SK-N-SH (cell line): ENCODE measurements around the gene HINT2. TPM values are rescaled to one million over a fixed set of nuclear protein-coding genes. Genes with fewer than 3 reads are reported as not detected.

Source experiments
- CTCF ChIA-PET: fragments of 300-600, 350-600 bp; formaldehyde crosslinking; extraction: SDS; loops from one replicate; lab custom pipeline; 2021; lab: Yijun Ruan, JAX
- POLR2A ChIA-PET: fragments of 350-600 bp; sonication (Branson Sonifier 250); formaldehyde crosslinking; extraction: SDS; loops from one replicate; lab custom pipeline; 2020; ENCODE audit warnings: antibody characterized with exemption, inconsistent platforms; lab: Yijun Ruan, JAX
- DNase-seq: peaks from one replicate; pipeline ENCODE4 v3.0.0; 2012
- H2AFZ ChIP-seq: fragments of 200-600 bp; sonication (generic); 2 replicates; pipeline ENCODE4 v1.8.1; 2016; ENCODE audit warnings: antibody characterized with exemption, mild to moderate bottlenecking, low read depth
- H3F3A ChIP-seq: fragments of 200-600 bp; sonication (generic); replicated peaks from 2 replicates; pipeline ENCODE3; 2016; ENCODE audit warnings: antibody characterized with exemption, mild to moderate bottlenecking; ENCODE audit not compliant: insufficient read depth
- H3K27ac ChIP-seq, 2 experiments: fragments of 200-500 bp in 1 of 2; fragments of 200-600 bp in 1 of 2; sonication (Bioruptor generic) in 1 of 2; sonication (generic), shearing (Covaris generic) in 1 of 2; 2 replicates each; pipeline versions ENCODE4 v1.5.1 to v1.6.1; 2014 to 2016; ENCODE audit warnings: low read depth in 2 of 2, inconsistent platforms in 1 of 2, low read length in 1 of 2, mild to moderate bottlenecking in 1 of 2, mixed read lengths in 1 of 2
- H3K27me3 ChIP-seq: fragments of 200-600 bp; sonication (generic), shearing (Covaris generic); 2 replicates; pipeline ENCODE4 v1.6.1; 2016; ENCODE audit warnings: mixed run types; ENCODE audit not compliant: insufficient read depth
- H3K36me3 ChIP-seq, 2 experiments: fragments of 200-500 bp in 1 of 2; fragments of 200-600 bp in 1 of 2; sonication (Bioruptor generic) in 1 of 2; sonication (generic) in 1 of 2; replicated peaks in 1 of 2; 2 replicates each; pipeline versions ENCODE3 to v1.5.1; 2014 to 2016; ENCODE audit warnings: low read length in 1 of 2, mild to moderate bottlenecking in 1 of 2; ENCODE audit not compliant: insufficient read depth in 2 of 2, control insufficient read depth in 1 of 2
- H3K4me1 ChIP-seq, 2 experiments: fragments of 200-500 bp in 1 of 2; fragments of 200-600 bp in 1 of 2; sonication (Bioruptor generic) in 1 of 2; sonication (generic), shearing (Covaris generic) in 1 of 2; 2 replicates each; pipeline versions ENCODE4 v1.5.1 to v1.6.1; 2014 to 2016; ENCODE audit warnings: low read depth in 1 of 2, low read length in 1 of 2, mixed run types in 1 of 2; ENCODE audit not compliant: insufficient read depth in 2 of 2, control insufficient read depth in 1 of 2
- H3K4me2 ChIP-seq: fragments of 200-600 bp; sonication (generic), shearing (Covaris generic); 2 replicates; pipeline ENCODE4 v1.6.1; 2017; ENCODE audit warnings: mixed run types
- H3K4me3 ChIP-seq, 2 experiments: fragments of 200-500 bp in 1 of 2; fragments of 200-600 bp in 1 of 2; sonication (Bioruptor generic) in 1 of 2; sonication (generic), shearing (Covaris generic) in 1 of 2; 2 replicates each; pipeline versions ENCODE4 v1.5.1 to v1.8.1; 2014 to 2016; ENCODE audit warnings: low read depth in 2 of 2, inconsistent platforms in 1 of 2, low read length in 1 of 2, mild to moderate bottlenecking in 1 of 2, mixed read lengths in 1 of 2, moderate library complexity in 1 of 2
- H3K79me2 ChIP-seq: fragments of 200-600 bp; sonication (generic); 2 replicates; pipeline ENCODE4 v1.8.1; 2017; ENCODE audit warnings: mild to moderate bottlenecking; ENCODE audit not compliant: insufficient read depth
- H3K9ac ChIP-seq: fragments of 200-600 bp; sonication (generic); 2 replicates; pipeline ENCODE4 v1.6.1; 2017; ENCODE audit warnings: mixed run types
- H3K9me2 ChIP-seq: fragments of 200-600 bp; sonication (generic); 2 replicates; pipeline ENCODE4 v1.6.1; 2017; ENCODE audit warnings: mixed run types
- H3K9me3 ChIP-seq: fragments of 200-600 bp; sonication (generic); 2 replicates; pipeline ENCODE4 v1.6.1; 2017; ENCODE audit warnings: mixed run types, mild to moderate bottlenecking, moderate library complexity
- H4K20me1 ChIP-seq: fragments of 200-600 bp; sonication (generic); 2 replicates; pipeline ENCODE4 v1.6.1; 2017; ENCODE audit warnings: mild to moderate bottlenecking, mixed run types; ENCODE audit not compliant: insufficient read depth
- ELF1 ChIP-seq: IDR thresholded peaks from 2 replicates; pipeline ENCODE4 v1.4.0; 2012
- MEF2A ChIP-seq: IDR thresholded peaks from 2 replicates; pipeline ENCODE4 v1.4.0; 2012; ENCODE audit warnings: low read depth, borderline replicate concordance
- MXI1 ChIP-seq: IDR thresholded peaks from 2 replicates; pipeline ENCODE4 v1.6.1; 2012; ENCODE audit warnings: mild to moderate bottlenecking, low read depth, low read length, improper control_type of control experiment
- RAD21 ChIP-seq: IDR thresholded peaks from 2 replicates; pipeline ENCODE4 v1.6.1; 2012; ENCODE audit warnings: mild to moderate bottlenecking, low read length
- SMC3 ChIP-seq: IDR thresholded peaks from 2 replicates; pipeline ENCODE4 v1.6.1; 2012; ENCODE audit warnings: low read depth, low read length, improper control_type of control experiment
- TCF12 ChIP-seq: IDR thresholded peaks from 2 replicates; pipeline ENCODE4 v1.4.0; 2012
- WGBS: methylation state at CpG from one replicate; pipeline ENCODE4 v1.1.6; 2017; ENCODE audit warnings: low lambda C conversion rate; 5-methylcytosine and 5-hydroxymethylcytosine counted together
- polyA plus RNA-seq, 3 experiments: library from polyadenylated mRNA; depleted of rRNA; stranded (reverse); fragments of >200 nt; gene quantifications; 2 replicates each; pipeline ENCODE4 v1.2.3, GENCODE V29; 2012
- TF ChIP-seq, protein P1 (sequence below): fragments of 200-600 bp; sonication (generic); IDR thresholded peaks from 2 replicates; pipeline ENCODE4 v1.6.1; 2017; ENCODE audit warnings: antibody characterized with exemption, mild to moderate bottlenecking, moderate library complexity
- TF ChIP-seq, protein P2 (sequence below): IDR thresholded peaks from 2 replicates; pipeline ENCODE4 v1.4.0; 2012; ENCODE audit warnings: low read depth
- TF ChIP-seq, protein P3 (sequence below): fragments of 150-350 bp; IDR thresholded peaks from 2 replicates; pipeline ENCODE4 v1.6.1; 2017; ENCODE audit warnings: antibody characterized with exemption, low read length, low read depth, borderline replicate concordance

Gene HINT2
- polyA plus RNA-seq, 1 of the 3 experiments (the other 2 are of a cell fraction) = 57.2 TPM

DNA sequence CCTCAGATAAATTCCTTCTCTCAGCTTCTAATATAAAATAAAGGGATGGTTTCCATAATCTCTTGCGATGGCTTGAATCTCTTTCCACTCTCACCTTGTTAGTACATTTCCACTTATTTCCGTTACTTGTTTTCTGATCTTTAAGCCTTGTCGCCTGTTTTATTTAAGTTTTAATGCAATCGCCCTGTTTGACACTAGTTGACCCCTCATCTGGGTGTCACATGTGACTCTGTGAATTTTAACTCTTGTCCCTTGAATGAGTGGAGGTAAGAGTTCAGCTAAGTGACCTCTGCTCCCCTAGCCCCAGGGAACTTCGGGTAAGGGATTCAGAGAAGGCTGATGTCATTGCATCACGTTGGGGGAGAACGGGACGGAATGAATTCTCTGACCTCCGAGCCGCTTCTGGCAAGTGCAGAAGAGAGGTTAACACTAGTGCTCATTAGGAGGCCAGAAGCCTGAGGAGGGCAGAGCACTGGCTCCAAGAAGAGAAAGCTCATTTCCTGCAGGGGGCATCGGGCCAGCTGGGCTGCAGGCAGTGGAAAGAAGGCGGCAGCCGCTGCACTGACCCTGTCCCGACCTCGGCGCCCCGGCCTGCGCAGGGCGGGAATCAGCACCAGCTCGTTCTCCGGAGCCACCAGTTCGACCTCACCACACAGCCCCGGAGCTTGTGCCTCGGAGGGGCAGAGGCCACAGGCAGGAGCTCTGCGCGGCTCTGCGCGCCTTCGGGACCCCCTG is 569 bp downstream of the HINT2 start:
- peak; percentile 69 for DNase-seq
- peaks cover 24% of the 10 kb centered on the region for H3F3A ChIP-seq
- CTCF ChIA-PET = interaction anchor here (0.6 to 5.6 kb wide), 15 partner anchors 8 to 83 kb away, joined by 3 to 44 read pairs (median 8); partner anchors contain the start of genes FAM221B, TLN1 and TMEM8B

DNA sequence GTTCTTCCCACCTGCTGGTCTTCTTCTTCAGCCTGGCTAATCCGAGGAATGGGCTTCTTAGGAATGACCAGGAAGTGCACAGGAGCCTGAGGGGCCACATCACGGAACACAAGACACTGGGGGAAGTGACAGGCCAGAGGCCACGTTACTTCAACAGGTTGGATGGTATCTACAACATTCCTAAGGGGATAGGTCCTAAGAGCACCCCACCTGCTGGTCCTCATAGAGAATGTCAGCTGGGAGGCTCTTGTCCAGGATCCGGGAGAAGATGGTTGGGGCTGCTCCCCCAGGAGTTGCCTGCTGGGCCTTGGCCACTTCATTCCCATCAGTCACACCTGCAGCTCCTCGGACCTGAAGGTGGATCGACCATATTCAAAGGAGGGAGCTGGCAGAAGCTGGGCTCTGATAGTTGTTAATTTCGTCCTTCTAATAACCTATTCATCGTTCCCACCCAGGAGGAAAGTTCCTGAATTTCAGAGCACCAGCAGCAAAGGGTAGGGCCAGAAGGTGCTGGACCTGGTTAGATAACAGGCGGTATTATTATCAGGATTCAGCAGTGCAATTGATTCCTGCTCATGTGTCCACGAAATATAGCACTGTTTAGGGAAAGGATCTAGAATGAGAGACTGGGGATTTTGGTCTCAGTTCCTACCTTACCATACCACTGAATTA is 1.3 kb downstream of the HINT2 start:
- Histone ChIP-seq H3K4me2 (peak overlapping the region; percentile 86), H3K9me2 (no peaks in the 10 kb centered on the region), H3K9ac (peak overlapping the region; percentile 81; the same call in 1 of the 2 replicates), H2AFZ (no peak overlapping the region), H3K4me1 (peaks cover 7 to 30% of the 10 kb centered on the region in 2 experiments; a peak in 3 of 4 replicates), H3K36me3 (peaks cover 0 to 5% of the 10 kb centered on the region in 2 experiments), H4K20me1 (no peaks in the 10 kb centered on the region), H3K27ac (peak overlapping the region; percentile 77 to 94; a peak in 3 of 4 replicates), H3K27me3 (no peaks in the 10 kb centered on the region), H3K9me3 (no peaks in the 10 kb centered on the region), H3K4me3 (peak overlapping the region in 1 of 2 experiments; percentile 92; a peak in 1 of 4 replicates), H3F3A (peaks cover 24% of the 10 kb centered on the region), H3K79me2 (peaks cover 8% of the 10 kb centered on the region; the same call in 1 of the 2 replicates)
- CTCF ChIA-PET = interaction anchor here (0.7 to 5.6 kb wide), 15 partner anchors 7 to 202 kb away, joined by 3 to 44 read pairs (median 8); partner anchors contain the start of genes FAM221B, TLN1 and TMEM8B
- WGBS = 86% methylated on average over 6 of the region's 10 CpGs
- POLR2A ChIA-PET = interaction anchor here (0.7 to 1.7 kb wide), 2 partner anchors 23 to 55 kb away, joined by 3 to 5 read pairs; no protein-coding TSS in a partner anchor
- no peak for TF ChIP-seq TCF12
- peak; percentile 23; the same call in 1 of the 2 replicates for TF ChIP-seq RAD21
- TF ChIP-seq, protein P1, sequence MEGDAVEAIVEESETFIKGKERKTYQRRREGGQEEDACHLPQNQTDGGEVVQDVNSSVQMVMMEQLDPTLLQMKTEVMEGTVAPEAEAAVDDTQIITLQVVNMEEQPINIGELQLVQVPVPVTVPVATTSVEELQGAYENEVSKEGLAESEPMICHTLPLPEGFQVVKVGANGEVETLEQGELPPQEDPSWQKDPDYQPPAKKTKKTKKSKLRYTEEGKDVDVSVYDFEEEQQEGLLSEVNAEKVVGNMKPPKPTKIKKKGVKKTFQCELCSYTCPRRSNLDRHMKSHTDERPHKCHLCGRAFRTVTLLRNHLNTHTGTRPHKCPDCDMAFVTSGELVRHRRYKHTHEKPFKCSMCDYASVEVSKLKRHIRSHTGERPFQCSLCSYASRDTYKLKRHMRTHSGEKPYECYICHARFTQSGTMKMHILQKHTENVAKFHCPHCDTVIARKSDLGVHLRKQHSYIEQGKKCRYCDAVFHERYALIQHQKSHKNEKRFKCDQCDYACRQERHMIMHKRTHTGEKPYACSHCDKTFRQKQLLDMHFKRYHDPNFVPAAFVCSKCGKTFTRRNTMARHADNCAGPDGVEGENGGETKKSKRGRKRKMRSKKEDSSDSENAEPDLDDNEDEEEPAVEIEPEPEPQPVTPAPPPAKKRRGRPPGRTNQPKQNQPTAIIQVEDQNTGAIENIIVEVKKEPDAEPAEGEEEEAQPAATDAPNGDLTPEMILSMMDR = peak; percentile 44
- DNase-seq = peak; percentile 39

More for the DNA sequence above, 569 bp downstream of the HINT2 start:
- H3K36me3 ChIP-seq = peaks cover 0 to 3% of the 10 kb centered on the region in 2 experiments
- WGBS = 22% methylated on average over 10 of the region's 29 CpGs
- TF ChIP-seq SMC3 = no peak
- TF ChIP-seq ELF1 = no peak
- no peak for TF ChIP-seq MEF2A
- TF ChIP-seq, protein P2, sequence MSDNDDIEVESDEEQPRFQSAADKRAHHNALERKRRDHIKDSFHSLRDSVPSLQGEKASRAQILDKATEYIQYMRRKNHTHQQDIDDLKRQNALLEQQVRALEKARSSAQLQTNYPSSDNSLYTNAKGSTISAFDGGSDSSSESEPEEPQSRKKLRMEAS = peak; percentile 24
- TF ChIP-seq MXI1 = peak; percentile 8; the same call in 1 of the 2 replicates
- TF ChIP-seq RAD21 = peak; percentile 23; the same call in 1 of the 2 replicates
- TF ChIP-seq, protein P1 = peak; percentile 50
- TF ChIP-seq, protein P3, sequence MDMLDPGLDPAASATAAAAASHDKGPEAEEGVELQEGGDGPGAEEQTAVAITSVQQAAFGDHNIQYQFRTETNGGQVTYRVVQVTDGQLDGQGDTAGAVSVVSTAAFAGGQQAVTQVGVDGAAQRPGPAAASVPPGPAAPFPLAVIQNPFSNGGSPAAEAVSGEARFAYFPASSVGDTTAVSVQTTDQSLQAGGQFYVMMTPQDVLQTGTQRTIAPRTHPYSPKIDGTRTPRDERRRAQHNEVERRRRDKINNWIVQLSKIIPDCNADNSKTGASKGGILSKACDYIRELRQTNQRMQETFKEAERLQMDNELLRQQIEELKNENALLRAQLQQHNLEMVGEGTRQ = no peak
- peaks cover 8% of the 10 kb centered on the region; the same call in 1 of the 2 replicates for H3K79me2 ChIP-seq
- H3K27ac ChIP-seq = peak overlapping the region; percentile 77 to 94
- H3K4me3 ChIP-seq = peak overlapping the region; percentile 81 to 92
- peaks cover 7 to 30% of the 10 kb centered on the region in 2 experiments; a peak in 3 of 4 replicates for H3K4me1 ChIP-seq
- H2AFZ ChIP-seq = peak overlapping the region; percentile 64
- POLR2A ChIA-PET = interaction anchor here (0.7 to 1.7 kb wide), 4 partner anchors 24 to 150 kb away, joined by 3 to 5 read pairs (median 4); no protein-coding TSS in a partner anchor
- H3K9me3 ChIP-seq = no peaks in the 10 kb centered on the region
- no peaks in the 10 kb centered on the region for H3K27me3 ChIP-seq
- H3K9me2 ChIP-seq = no peaks in the 10 kb centered on the region
- no peaks in the 10 kb centered on the region for H4K20me1 ChIP-seq
- peak overlapping the region; percentile 86 for H3K4me2 ChIP-seq
- peak overlapping the region; percentile 81 for H3K9ac ChIP-seq
